ENCODE data around the gene MCOLN3. TPM values are rescaled to one million over a fixed set of nuclear protein-coding genes. Genes with fewer than 3 reads are reported as not detected.

MCOLN3 gene
- total RNA-seq, 2 donors from 2014 or later = 10.1 to 12.6 TPM

DNA sequence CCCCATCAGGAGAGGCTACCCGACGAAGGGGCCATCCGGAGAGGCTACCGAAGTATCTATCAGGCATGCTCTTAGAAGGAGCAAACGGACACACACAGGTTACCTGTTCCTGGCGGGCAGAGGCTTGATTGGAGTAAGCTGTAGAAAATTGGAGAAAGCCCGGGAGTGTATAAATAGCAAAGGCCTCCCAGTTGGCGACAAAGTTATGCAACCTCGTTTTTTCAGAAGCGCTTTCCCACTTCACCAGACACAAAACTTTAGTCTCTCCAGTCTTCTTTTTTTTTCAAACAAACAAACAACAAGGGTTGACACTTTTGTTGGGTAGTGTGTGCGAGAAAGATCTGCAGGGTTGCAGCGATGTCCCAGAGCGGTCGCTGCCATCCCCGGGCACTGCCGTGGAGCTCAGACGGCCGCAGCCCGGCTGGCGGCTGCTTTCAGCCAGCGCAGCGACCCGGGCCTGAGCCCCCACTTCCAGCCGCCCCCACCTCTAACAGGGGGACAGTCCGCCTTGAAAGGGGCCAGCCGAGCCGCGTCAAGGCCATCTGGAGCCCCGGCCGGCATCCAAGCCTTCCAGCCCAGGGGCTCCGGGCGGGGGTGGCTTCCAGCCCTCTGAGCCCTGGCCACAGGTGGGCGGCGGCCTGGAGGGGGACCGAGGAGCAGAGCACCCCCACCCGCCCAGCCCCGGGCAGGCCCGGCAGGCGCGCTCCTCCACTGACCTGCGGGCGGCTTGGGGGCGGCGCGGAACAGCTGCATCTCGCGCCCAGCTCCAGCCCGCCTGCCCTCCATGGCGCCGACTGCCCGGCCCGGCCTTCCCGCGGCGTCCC, 616 bp downstream of the MCOLN3 start:
- Mint-ChIP-seq H3K36me3 (ENCODE audit: low read depth) (no peaks in the 10 kb centered on the region), H3K4me3 (peak overlapping the region; percentile 64), H3K27me3 (ENCODE audit: insufficient read depth) (peaks cover 42% of the 10 kb centered on the region), H3K9me3 (no peaks in the 10 kb centered on the region), H3K4me1 (peaks cover 19% of the 10 kb centered on the region), H3K27ac (no peak overlapping the region)
- H3K27me3 ChIP-seq (ENCODE audit: control insufficient read depth, insufficient read depth, low read length, poor library complexity, severe bottlenecking) = peaks cover 72% of the 10 kb centered on the region
- no peaks in the 10 kb centered on the region for H3K36me3 ChIP-seq (ENCODE audit: control insufficient read depth, insufficient read depth, low read length)
- DNase-seq = peak; percentile 82
- no peaks in the 10 kb centered on the region for H3K4me1 ChIP-seq (ENCODE audit: control insufficient read depth, insufficient read depth, low read length)
- H3K9ac ChIP-seq (ENCODE audit: extremely low read depth, low read length, poor library complexity, severe bottlenecking) = no peak overlapping the region
- H3K27ac ChIP-seq (ENCODE audit: low read depth, low read length) = no peak overlapping the region
- WGBS, 2 experiments (ENCODE audit: insufficient coverage in 1 of 2, insufficient read length in 1 of 2) = 3% methylated on average over 12 to 55 of the region's 55 CpGs
- H3K4me3 ChIP-seq (ENCODE audit: low read length) = peak overlapping the region; percentile 73
- no peaks in the 10 kb centered on the region for H3K9me3 ChIP-seq (ENCODE audit: control insufficient read depth, low read length)
- TF ChIP-seq, protein P1, sequence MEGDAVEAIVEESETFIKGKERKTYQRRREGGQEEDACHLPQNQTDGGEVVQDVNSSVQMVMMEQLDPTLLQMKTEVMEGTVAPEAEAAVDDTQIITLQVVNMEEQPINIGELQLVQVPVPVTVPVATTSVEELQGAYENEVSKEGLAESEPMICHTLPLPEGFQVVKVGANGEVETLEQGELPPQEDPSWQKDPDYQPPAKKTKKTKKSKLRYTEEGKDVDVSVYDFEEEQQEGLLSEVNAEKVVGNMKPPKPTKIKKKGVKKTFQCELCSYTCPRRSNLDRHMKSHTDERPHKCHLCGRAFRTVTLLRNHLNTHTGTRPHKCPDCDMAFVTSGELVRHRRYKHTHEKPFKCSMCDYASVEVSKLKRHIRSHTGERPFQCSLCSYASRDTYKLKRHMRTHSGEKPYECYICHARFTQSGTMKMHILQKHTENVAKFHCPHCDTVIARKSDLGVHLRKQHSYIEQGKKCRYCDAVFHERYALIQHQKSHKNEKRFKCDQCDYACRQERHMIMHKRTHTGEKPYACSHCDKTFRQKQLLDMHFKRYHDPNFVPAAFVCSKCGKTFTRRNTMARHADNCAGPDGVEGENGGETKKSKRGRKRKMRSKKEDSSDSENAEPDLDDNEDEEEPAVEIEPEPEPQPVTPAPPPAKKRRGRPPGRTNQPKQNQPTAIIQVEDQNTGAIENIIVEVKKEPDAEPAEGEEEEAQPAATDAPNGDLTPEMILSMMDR (conservative IDR thresholded peaks at IDR 0.05) = no peak

DNA sequence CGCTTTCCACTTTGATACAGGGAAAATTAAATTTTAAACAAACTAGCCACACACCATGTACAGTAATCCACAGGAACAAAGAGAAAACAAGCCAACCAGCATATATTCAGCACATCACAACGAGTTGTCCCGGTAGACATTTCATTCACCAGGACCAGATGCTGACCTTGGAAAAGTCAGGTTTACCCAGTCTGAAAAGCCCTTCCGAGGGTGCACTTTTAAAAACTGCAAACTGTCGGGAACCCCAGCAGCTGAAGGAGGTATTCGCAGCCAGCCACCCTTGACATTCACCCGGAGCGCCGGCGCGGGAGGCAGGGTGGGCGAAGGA, 1.2 kb downstream of the MCOLN3 start:
- no peaks in the 10 kb centered on the region for H3K9me3 Mint-ChIP-seq
- H3K27ac Mint-ChIP-seq = no peak overlapping the region
- Histone ChIP-seq H3K9ac (ENCODE audit: extremely low read depth, low read length, poor library complexity, severe bottlenecking) (no peak overlapping the region), H3K36me3 (ENCODE audit: control insufficient read depth, insufficient read depth, low read length) (no peaks in the 10 kb centered on the region), H3K27ac (ENCODE audit: low read depth, low read length) (no peak overlapping the region), H3K4me3 (ENCODE audit: low read length) (peak overlapping the region; percentile 70), H3K4me1 (ENCODE audit: control insufficient read depth, insufficient read depth, low read length) (no peaks in the 10 kb centered on the region), H3K9me3 (ENCODE audit: control insufficient read depth, low read length) (no peaks in the 10 kb centered on the region), H3K27me3 (ENCODE audit: control insufficient read depth, insufficient read depth, low read length, poor library complexity, severe bottlenecking) (peaks cover 72% of the 10 kb centered on the region)
- TF ChIP-seq, protein P1 (conservative IDR thresholded peaks at IDR 0.05) = no peak
- DNase-seq = no peak
- no peaks in the 10 kb centered on the region for H3K36me3 Mint-ChIP-seq (ENCODE audit: low read depth)
- peaks cover 25% of the 10 kb centered on the region for H3K4me1 Mint-ChIP-seq
- H3K27me3 Mint-ChIP-seq (ENCODE audit: insufficient read depth) = peaks cover 42% of the 10 kb centered on the region
- 17 to 24% methylated on average over 11 to 12 of the region's 12 CpGs for WGBS, 2 experiments (ENCODE audit: insufficient coverage in 1 of 2, insufficient read length in 1 of 2)
- H3K4me3 Mint-ChIP-seq = peak overlapping the region; percentile 64

DNA sequence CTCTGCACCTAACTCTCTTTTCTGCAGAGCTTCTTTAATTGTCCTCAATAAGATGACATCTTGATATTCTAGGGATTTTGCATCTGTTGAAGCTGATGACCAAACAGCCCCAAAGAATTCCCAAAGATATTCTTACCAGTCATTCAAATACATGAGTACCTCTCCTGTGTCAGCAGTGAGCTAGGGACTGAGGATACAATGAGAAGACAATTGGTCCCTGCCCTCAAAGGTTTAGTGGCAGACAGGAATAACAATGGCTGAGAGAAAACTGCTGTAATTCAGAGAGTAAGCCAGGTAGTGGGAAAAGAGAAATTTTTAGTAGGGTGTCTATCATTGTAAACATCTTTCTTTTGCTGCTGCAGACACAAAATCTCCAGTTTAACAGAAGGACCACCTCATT, 5.9 kb downstream of the MCOLN3 start:
- Mint-ChIP-seq H3K9me3 (no peaks in the 10 kb centered on the region), H3K4me3 (no peak overlapping the region), H3K27ac (no peak overlapping the region), H3K4me1 (peaks cover 13% of the 10 kb centered on the region), H3K36me3 (ENCODE audit: low read depth) (no peaks in the 10 kb centered on the region), H3K27me3 (ENCODE audit: insufficient read depth) (peaks cover 22% of the 10 kb centered on the region)
- TF ChIP-seq, protein P1 (conservative IDR thresholded peaks at IDR 0.05) = no peak
- DNase-seq = no peak
- Histone ChIP-seq H3K27me3 (ENCODE audit: control insufficient read depth, insufficient read depth, low read length, poor library complexity, severe bottlenecking) (peaks cover 33% of the 10 kb centered on the region), H3K9ac (ENCODE audit: extremely low read depth, low read length, poor library complexity, severe bottlenecking) (no peak overlapping the region), H3K4me3 (ENCODE audit: low read length) (no peak overlapping the region), H3K9me3 (ENCODE audit: control insufficient read depth, low read length) (no peaks in the 10 kb centered on the region), H3K36me3 (ENCODE audit: control insufficient read depth, insufficient read depth, low read length) (no peaks in the 10 kb centered on the region), H3K27ac (ENCODE audit: low read depth, low read length) (no peak overlapping the region), H3K4me1 (ENCODE audit: control insufficient read depth, insufficient read depth, low read length) (no peaks in the 10 kb centered on the region)
